ENCODE results near the gene ZNF827.

Gene ZNF827

DNA sequence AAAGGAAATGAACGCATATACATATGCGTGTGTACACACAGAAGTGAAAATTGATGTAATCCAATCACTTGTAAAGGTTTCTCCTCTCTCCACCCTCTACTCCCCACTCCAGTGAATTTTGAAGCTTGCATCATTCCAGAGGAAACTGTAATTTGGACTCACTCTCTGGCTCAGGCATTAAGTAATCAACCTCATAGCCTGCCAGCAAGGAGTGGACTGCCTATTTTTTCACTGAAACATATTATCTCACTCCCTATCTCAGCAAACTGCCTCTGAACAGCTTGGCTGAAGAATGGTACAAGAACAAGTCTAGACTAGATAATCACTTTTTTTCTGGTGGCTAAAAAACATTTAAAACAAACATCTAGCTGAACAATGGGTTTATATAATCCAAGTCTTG is 134.5 kb downstream of the ZNF827 start:
- DNase-seq (ENCODE audit: low read depth), result peak; percentile 82
- TF ChIP-seq, protein P1, sequence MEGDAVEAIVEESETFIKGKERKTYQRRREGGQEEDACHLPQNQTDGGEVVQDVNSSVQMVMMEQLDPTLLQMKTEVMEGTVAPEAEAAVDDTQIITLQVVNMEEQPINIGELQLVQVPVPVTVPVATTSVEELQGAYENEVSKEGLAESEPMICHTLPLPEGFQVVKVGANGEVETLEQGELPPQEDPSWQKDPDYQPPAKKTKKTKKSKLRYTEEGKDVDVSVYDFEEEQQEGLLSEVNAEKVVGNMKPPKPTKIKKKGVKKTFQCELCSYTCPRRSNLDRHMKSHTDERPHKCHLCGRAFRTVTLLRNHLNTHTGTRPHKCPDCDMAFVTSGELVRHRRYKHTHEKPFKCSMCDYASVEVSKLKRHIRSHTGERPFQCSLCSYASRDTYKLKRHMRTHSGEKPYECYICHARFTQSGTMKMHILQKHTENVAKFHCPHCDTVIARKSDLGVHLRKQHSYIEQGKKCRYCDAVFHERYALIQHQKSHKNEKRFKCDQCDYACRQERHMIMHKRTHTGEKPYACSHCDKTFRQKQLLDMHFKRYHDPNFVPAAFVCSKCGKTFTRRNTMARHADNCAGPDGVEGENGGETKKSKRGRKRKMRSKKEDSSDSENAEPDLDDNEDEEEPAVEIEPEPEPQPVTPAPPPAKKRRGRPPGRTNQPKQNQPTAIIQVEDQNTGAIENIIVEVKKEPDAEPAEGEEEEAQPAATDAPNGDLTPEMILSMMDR (IDR thresholded peaks at IDR 0.05; ENCODE audit: control insufficient read depth, insufficient read depth, low read depth, low read length, missing control alignments), result no peak
- H3K4me3 ChIP-seq (ENCODE audit: control insufficient read depth, low read depth, low read length), result no peak overlapping the region

DNA sequence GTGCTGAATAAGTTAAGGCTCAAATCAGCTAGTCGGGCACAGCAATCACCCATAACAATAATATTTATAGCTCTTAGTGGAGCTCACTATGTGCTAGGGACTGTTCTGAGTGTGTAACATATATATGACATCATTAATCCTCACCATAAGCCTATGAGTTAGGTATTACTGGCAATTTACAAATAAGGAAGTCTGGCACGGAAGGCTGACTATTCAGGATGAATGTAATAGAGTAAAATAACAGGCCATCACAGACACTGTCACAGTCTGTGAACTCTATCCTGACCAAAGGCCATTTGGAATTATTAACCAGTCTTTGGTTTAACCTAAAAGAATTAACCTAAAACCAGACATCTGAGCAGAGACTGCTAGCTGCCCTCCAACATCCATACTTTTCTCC is 139.4 kb downstream of the ZNF827 start:
- H3K4me3 ChIP-seq (ENCODE audit: control insufficient read depth, low read depth, low read length), result no peak overlapping the region
- TF ChIP-seq, protein P1 (IDR thresholded peaks at IDR 0.05; ENCODE audit: control insufficient read depth, insufficient read depth, low read depth, low read length, missing control alignments), result no peak

DNA sequence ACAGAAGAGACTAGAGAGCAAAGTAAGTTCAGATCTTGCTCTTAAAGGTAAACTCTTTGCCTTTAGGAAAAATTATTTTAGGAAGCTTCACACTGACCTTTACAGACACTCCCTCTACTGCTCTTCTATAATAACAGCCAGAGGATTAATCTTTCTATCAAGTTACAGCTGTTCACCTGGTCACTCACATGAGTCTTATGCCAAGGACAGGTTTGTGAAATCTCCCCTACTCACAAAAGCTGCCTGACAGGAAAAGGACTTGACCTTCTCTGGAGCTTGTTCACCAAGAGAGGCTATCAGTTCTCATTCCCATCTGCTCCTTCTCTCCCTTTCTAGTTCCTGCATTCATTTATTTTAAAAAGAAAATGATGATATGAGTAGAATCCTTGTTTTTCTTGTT is 141.3 kb downstream of the ZNF827 start:
- TF ChIP-seq, protein P1 (IDR thresholded peaks at IDR 0.05; ENCODE audit: control insufficient read depth, insufficient read depth, low read depth, low read length, missing control alignments), result no peak
- DNase-seq (ENCODE audit: low read depth), result no peak
- H3K4me3 ChIP-seq (ENCODE audit: control insufficient read depth, low read depth, low read length), result no peak overlapping the region

More for the DNA sequence above, 139.4 kb downstream of the ZNF827 start:
- no peak for DNase-seq (ENCODE audit: low read depth)

DNA sequence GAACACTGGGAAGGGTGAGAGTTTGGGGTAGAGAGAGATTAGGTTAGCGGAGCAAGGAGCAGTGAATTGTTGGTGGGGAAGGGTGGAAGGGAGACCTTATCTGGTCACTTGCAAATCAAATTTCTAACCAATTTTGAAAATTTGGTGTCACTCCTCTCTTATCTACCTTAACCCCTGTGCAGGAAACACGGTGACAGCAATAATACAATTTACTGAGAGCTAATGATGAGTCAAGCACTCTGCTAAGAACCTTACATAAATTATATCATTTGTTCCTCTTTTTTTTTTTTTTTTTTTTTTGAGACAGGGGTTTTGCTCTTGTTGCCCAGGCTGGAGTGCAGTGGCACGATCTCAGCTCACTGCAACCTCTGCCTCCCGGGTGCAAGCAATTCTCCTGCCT is 142.3 kb downstream of the ZNF827 start:
- DNase-seq (ENCODE audit: low read depth), result no peak
- TF ChIP-seq, protein P1 (IDR thresholded peaks at IDR 0.05; ENCODE audit: control insufficient read depth, insufficient read depth, low read depth, low read length, missing control alignments), result no peak
- H3K4me3 ChIP-seq (ENCODE audit: control insufficient read depth, low read depth, low read length), result no peak overlapping the region

DNA sequence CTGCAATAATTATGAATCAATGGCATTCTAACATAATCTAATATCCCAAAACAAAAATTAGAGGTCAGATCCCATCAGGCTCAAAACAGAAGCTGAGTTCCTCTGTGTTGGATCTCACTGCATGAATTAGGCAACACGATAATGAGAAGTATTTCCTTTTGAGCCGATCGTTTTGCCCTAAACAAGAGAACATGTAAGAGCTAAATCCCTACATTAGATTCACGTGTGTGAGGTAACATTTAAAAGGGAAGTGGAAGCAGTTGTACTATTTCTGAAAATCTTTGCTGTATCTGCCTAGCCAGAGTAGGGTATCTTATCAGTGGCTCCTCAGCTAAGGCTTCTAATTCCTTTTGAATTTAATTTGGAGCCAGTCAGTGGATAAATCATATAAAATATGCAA is 143.1 kb downstream of the ZNF827 start:
- no peak for DNase-seq (ENCODE audit: low read depth)
- TF ChIP-seq, protein P1 (IDR thresholded peaks at IDR 0.05; ENCODE audit: control insufficient read depth, insufficient read depth, low read depth, low read length, missing control alignments), result no peak
- no peak overlapping the region for H3K4me3 ChIP-seq (ENCODE audit: control insufficient read depth, low read depth, low read length)

DNA sequence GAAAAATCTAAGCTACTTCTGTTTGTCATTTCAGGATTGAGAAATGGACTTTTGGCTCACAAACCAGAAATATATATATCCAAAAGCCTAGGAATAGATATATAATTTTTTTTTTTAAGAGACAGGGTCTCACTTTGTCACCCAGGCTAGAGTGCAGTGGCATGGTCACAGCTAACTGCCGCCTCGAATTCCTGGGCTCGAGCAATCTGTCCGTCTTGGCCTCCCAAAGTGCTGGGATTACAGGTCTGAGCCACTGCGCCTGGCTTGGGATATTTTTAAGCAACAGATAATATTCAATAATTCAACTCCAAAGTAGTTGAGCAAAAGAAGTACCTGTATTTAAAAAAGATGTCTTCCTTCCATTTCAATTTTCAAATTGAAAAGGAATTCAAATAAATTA is 146.2 kb downstream of the ZNF827 start:
- H3K4me3 ChIP-seq (ENCODE audit: control insufficient read depth, low read depth, low read length), result no peak overlapping the region
- TF ChIP-seq, protein P1 (IDR thresholded peaks at IDR 0.05; ENCODE audit: control insufficient read depth, insufficient read depth, low read depth, low read length, missing control alignments), result no peak
- no peak for DNase-seq (ENCODE audit: low read depth)

DNA sequence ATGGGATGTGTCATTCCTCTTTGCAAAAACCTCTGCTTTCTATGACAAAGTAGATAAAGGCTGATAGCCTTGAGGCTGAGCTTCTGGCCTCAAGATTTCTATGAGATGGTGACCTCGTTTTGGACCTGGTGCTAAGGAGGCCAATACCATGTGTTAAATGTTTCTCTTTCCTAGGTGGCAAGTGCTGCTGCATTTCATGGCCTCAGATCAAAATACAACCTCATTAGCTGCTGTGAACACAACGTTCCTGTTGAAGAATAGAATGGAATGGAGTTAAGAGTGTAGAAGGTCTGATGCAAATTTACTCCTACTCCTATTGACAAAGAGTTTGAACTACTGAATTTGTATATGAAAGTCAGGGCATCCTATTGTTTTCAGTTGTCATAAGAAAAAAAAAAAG is 146.6 kb downstream of the ZNF827 start:
- H3K4me3 ChIP-seq (ENCODE audit: control insufficient read depth, low read depth, low read length), result no peak overlapping the region
- no peak for DNase-seq (ENCODE audit: low read depth)
- TF ChIP-seq, protein P1 (IDR thresholded peaks at IDR 0.05; ENCODE audit: control insufficient read depth, insufficient read depth, low read depth, low read length, missing control alignments), result no peak

All from AG09309 (cell line).